ENCODE data around the gene TPPP2.
A peak's percentile ranks its signal among the peaks of the same experiment; 100 is the strongest.
"Not testable (repeated sequence)": the region's sequence is repeated elsewhere in the genome, so short reads cannot be mapped to it uniquely, and the experiment has no call there.

TPPP2 gene

DNA sequence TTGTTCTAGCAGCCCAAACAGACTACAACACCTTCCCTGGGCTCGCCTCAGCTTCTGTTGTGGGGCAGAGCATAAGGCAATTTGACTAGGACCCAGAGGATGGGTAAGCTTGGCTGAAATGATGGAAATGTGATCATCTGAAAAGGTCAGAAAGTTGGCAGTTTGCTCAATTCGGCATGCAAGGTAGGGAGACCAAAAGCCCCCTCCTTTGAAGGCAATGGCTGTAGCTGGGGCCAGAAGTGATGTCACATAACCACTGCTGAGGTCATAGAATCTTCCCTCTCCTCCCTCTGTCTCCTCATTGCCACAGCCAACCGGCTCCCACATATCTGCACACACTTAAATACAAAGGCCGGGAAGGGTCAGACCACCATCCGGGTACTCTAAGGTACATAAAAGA is at the start of gene TPPP2:
Gene TPPP2 (plus strand): TSS at position 301 of the 400 bp plus-strand sequence. CDS start 365 bp downstream, outside the sequence.
- no peak for DNase-seq (ENCODE audit: low read depth in 2 of 2)

- no peak for DNase-seq (ENCODE audit: low read depth in 2 of 2)
Observed at GRCh38 chr14:20980906-20981305, 49.1 kb upstream of the TPPP2 start.

- no peak for DNase-seq (ENCODE audit: low read depth in 2 of 2)
Observed at GRCh38 chr14:20982646-20983369, 47.2 kb upstream of the TPPP2 start.

GRCh38 chr14:20985650-20986049 is 44.4 kb upstream of the TPPP2 start:
- not testable (repeated sequence) for DNase-seq (ENCODE audit: low read depth in 2 of 2)

DNA sequence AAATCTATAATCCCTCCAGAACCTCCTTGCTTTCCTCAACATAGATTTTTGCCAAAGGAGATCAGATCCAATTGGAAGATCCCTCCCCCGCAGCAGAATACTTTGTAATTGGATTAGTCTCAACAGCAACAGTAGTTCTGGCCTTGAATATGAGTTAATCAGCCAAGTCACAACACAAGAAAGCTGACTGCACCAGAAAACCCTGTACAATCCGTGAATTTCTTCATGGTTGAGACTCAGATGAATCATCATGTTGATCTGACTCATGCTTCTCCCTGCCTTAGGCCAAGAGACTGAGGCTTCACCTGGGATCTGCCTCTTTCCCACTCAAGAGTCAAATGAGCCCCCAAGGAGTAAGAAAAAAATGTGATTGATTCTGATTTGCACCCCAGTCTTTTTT is 43.2 kb upstream of the TPPP2 start:
- no peak for DNase-seq (ENCODE audit: low read depth in 2 of 2)

- no peak for DNase-seq (ENCODE audit: low read depth in 2 of 2)
Observed at GRCh38 chr14:20988717-20989470, 41.1 kb upstream of the TPPP2 start.

- DNase-seq (ENCODE audit: low read depth in 2 of 2), result no peak
Observed at GRCh38 chr14:20989471-20989786, 40.6 kb upstream of the TPPP2 start.

- peak; percentile 67 to 72 for DNase-seq (ENCODE audit: low read depth in 2 of 2)
Observed at GRCh38 chr14:20989787-20990600, 40.0 kb upstream of the TPPP2 start, which contains the start of gene METTL17. Gene METTL17 (plus strand): TSS chr14:20989980. CDS start chr14:20990003, 23 bp downstream.

- DNase-seq (ENCODE audit: low read depth in 2 of 2), result no peak
Observed at GRCh38 chr14:20996521-20996920, 33.5 kb upstream of the TPPP2 start.

- no peak for DNase-seq (ENCODE audit: low read depth in 2 of 2)
Observed at GRCh38 chr14:20997115-20997514, 32.9 kb upstream of the TPPP2 start.

DNA sequence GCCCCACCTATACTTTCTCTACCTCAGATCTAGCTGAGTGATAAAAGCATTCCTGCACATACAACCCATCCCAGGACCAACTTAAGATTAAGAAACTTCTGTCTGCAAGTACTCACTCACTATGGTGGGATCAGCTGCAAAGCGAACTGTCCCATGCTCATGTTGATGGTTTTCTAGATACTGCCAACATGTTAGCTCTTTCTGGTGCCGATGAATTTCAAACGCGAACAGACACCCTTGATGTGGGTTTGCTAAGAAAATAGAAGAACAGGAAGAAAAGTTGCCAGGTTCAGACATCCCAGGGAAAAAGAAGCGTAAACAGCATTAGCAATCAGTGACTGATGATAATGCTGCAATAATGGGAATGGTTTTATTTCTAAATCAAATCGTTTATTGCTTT is 32.5 kb upstream of the TPPP2 start:
- no peak for DNase-seq (ENCODE audit: low read depth in 2 of 2)

DNA sequence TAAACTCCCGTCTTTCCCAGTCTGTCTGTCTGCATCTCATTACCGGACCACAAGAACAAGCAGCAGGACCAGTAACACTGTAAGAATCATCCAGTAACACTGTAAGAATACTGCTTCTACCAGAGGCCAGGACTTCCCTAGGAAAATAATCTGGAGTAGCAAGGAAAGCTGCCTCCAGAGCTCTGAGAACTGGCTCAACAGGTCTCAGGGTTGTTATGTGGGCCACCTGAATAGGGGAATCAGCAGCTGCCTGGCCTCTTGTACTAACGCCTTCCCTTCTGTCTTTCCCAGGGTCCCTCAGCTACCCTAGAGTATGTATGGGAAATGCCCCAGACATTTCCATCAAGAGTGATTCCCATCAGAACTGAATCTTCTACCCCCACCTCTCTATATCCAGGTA is 31.9 kb upstream of the TPPP2 start:
- DNase-seq (ENCODE audit: low read depth in 2 of 2), result no peak

DNA sequence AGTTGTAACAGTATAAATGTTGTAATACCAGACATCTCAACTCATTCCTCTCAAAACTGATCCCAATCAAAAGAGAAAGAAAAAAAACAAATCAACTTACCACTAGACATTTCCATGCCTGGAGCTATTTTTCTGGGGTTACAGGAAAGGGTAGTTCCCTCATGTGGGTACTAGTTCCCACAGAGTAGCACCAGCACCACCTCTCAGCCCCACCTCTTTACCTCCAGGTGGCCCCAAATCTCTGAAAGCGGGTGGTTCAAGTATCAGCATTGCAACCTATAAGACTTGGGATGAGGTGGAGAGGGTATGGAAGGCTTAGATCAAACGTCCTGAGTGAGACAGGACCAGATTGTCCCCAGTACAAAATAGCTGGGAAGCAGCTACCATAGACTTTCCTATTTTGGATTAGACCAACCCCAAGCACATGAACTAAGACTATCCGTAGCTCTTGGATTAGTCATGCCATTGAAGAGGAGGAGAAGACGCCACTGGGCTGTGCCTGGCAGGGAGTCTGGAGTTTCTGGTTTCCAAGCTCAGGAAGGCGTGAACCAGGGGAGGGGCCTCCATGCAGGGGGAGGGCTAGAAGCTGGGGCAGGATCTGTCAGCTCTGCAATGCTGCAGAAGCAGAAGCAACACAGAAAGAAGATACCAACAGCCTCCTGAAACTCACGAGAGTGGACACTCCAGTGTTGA is 31.2 kb upstream of the TPPP2 start, which contains the start of gene SLC39A2:
Gene SLC39A2 (plus strand): TSS at position 620 of the 693 bp plus-strand sequence. CDS start 154 bp downstream, outside the sequence.
- DNase-seq (ENCODE audit: low read depth in 2 of 2), result no peak

DNA sequence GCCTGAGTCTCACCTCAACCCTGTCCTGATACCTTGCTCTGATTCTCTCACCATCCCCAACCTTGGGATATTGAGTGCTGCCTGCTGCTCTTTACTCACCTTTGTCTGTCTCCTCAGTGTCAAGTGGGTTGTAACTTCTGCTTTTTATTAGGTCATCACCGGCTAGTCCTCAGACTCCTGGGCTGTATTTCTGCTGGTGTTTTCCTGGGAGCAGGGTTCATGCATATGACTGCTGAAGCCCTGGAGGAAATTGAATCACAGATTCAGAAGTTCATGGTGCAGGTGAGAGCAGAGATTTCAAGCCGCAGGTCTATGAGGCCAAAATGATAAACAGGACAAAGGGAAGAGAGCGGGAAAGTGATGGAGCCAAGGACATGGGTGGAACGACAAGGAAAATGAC is 30.4 kb upstream of the TPPP2 start:
- no peak for DNase-seq (ENCODE audit: low read depth in 2 of 2)

- DNase-seq (ENCODE audit: low read depth in 2 of 2), result no peak
Observed at GRCh38 chr14:21001218-21001617, 28.8 kb upstream of the TPPP2 start.

- no peak for DNase-seq (ENCODE audit: low read depth in 2 of 2)
Observed at GRCh38 chr14:21003788-21004346, 26.1 kb upstream of the TPPP2 start.

GRCh38 chr14:21009721-21010120 is 20.3 kb upstream of the TPPP2 start:
- not testable (repeated sequence) for DNase-seq (ENCODE audit: low read depth in 2 of 2)

GRCh38 chr14:21011136-21011535 is 18.9 kb upstream of the TPPP2 start:
- DNase-seq (ENCODE audit: low read depth in 2 of 2), result no peak

DNA sequence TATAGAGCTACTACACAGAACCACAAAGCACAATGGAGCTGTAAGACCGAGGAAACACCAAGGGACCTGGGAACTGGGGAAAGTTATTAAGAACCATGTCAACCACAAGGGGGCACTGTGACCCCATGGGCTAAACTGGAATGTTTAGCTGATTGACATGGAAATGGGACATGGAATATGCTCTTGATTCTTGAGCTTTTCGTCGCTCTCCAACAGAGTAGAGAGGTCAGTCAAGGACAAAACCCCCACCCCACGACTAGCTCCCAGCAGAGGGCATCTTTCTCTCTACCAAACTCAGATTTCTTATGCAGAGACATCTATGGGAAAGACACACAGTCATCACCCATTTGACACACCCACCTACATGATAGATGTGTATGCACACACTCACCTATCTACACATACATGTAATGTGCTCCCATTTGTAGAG is 15.2 kb upstream of the TPPP2 start:
- peak; percentile 32 to 62 for DNase-seq (ENCODE audit: low read depth in 2 of 2)

- DNase-seq (ENCODE audit: low read depth in 2 of 2), result no peak
Observed at GRCh38 chr14:21015312-21015711, 14.7 kb upstream of the TPPP2 start.
